GM19193 (cell line): ENCODE measurements around the gene USP34.

ENCODE experiments used
- POLR2A ChIP-seq: IDR thresholded peaks from 4 replicates; pipeline ENCODE4 v1.6.1; 2011; ENCODE audit not compliant: insufficient read depth, insufficient read length; ENCODE audit errors: extremely low read depth

Gene USP34

GRCh38 chr2:61320181-61320580 lies 150.7 kb downstream of the USP34 start:
- no peak for TF ChIP-seq POLR2A

GRCh38 chr2:61318553-61318952 lies 152.3 kb downstream of the USP34 start:
- TF ChIP-seq POLR2A = no peak

GRCh38 chr2:61295981-61296380 lies 174.9 kb downstream of the USP34 start:
- TF ChIP-seq POLR2A = no peak

GRCh38 chr2:61291851-61292575 lies 178.9 kb downstream of the USP34 start:
- TF ChIP-seq POLR2A = no peak

GRCh38 chr2:61288070-61288841 lies 182.6 kb downstream of the USP34 start:
- TF ChIP-seq POLR2A = no peak

- TF ChIP-seq POLR2A = no peak
These were observed 183.6 kb downstream of the USP34 start for GRCh38 chr2:61287254-61287653.

- TF ChIP-seq POLR2A = no peak
These were observed 187.3 kb downstream of the USP34 start for GRCh38 chr2:61283443-61284160.

- TF ChIP-seq POLR2A = no peak
These were observed 188.7 kb downstream of the USP34 start for GRCh38 chr2:61282104-61282590.

GRCh38 chr2:61281321-61281720 lies 189.6 kb downstream of the USP34 start:
- TF ChIP-seq POLR2A = no peak

- no peak for TF ChIP-seq POLR2A
These were observed 193.1 kb downstream of the USP34 start for GRCh38 chr2:61277756-61278155.

GRCh38 chr2:61275575-61276184 lies 195.2 kb downstream of the USP34 start:
- TF ChIP-seq POLR2A = no peak

GRCh38 chr2:61272421-61273070 lies 198.3 kb downstream of the USP34 start:
- no peak for TF ChIP-seq POLR2A

GRCh38 chr2:61268249-61268648 lies 202.6 kb downstream of the USP34 start:
- TF ChIP-seq POLR2A = no peak

- TF ChIP-seq POLR2A = no peak
These were observed 204.0 kb downstream of the USP34 start for GRCh38 chr2:61266632-61267505.

- no peak for TF ChIP-seq POLR2A
These were observed 207.1 kb downstream of the USP34 start for GRCh38 chr2:61263830-61264229.
